Measurements from ENCODE around the gene ATG14.

The ATG14 gene

DNA sequence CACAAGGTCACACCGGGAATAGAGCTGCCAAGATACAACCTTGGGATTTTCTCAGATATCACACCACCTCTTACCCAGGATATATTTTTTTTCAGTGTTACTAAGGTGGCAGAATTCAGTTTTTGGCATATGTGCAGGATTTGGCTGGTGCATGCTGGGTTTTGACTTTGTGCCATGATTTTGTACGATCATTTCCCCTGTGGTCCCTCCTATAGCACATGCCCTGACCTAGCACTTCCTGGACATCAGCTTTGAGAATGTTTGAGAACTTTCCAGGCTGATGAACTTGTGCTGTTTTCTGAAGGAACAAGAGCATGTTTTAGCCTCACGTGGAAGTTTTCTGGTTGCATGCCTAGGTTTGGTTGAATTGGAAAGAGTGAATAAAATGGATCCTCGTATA lies 39.8 kb upstream of the ATG14 start:
- 33% methylated on average over 2 of the region's 4 CpGs for WGBS (ENCODE audit: insufficient coverage)
- Histone ChIP-seq H3K4me1 (ENCODE audit: control extremely low read depth in 1 of 4, control insufficient read depth in 4 of 4, insufficient read depth in 4 of 4, low read length in 3 of 4) (peaks cover 7 to 35% (median 23%) of the 10 kb centered on the region in 4 experiments), H3K27ac (ENCODE audit: insufficient read depth in 1 of 2, low read depth in 1 of 2, low read length in 2 of 2, poor library complexity in 1 of 2, severe bottlenecking in 2 of 2) (no peak overlapping the region), H3K9me3 (ENCODE audit: control extremely low read depth in 1 of 5, control insufficient read depth in 4 of 5, insufficient read depth in 2 of 5, low read depth in 1 of 5, low read length in 4 of 5) (no peaks in the 10 kb centered on the region), H3K36me3 (ENCODE audit: control insufficient read depth in 4 of 4, insufficient read depth in 4 of 4, low read length in 3 of 4) (no peaks in the 10 kb centered on the region), H3K27me3 (replicated peaks in 2 of 5; ENCODE audit: control insufficient read depth in 4 of 5, insufficient read depth in 5 of 5, low read length in 4 of 5) (no peaks in the 10 kb centered on the region), H3K4me3 (ENCODE audit: control insufficient read depth in 1 of 7, extremely low read depth in 1 of 7, insufficient read depth in 4 of 7, low read depth in 2 of 7, low read length in 6 of 7) (no peak overlapping the region)
- POLR2A ChIA-PET, result no interaction called here
- CTCF ChIA-PET, result interaction anchor here (1.0 kb wide), 1 partner anchor 119 kb away, joined by 4 read pairs; no protein-coding TSS in a partner anchor
- DNase-seq, result peak in 1 of 3 donors; percentile 45

DNA sequence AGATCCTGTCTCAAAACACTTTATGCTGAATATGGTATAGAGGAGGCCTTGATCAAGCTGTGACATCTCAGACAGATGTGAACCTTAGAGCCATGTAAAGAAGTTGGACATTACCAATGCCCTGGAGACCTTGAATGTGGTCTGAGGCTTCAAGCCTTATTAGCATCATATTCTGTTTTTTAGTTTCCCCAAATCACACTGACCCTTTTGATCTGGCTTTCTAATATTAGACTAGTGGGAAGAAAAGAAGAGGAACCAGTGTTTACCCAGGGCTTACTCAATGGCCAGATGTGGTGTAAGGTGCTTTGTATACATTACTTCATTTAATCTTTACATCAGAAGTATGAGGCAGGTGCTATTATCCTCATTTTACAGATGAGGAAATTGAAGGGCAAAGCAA lies 39.4 kb upstream of the ATG14 start:
- Histone ChIP-seq H3K9me3 (ENCODE audit: control extremely low read depth in 1 of 5, control insufficient read depth in 4 of 5, insufficient read depth in 2 of 5, low read depth in 1 of 5, low read length in 4 of 5) (no peaks in the 10 kb centered on the region), H3K4me1 (ENCODE audit: control extremely low read depth in 1 of 4, control insufficient read depth in 4 of 4, insufficient read depth in 4 of 4, low read length in 3 of 4) (peaks cover 7 to 35% (median 23%) of the 10 kb centered on the region in 4 experiments), H3K27me3 (replicated peaks in 2 of 5; ENCODE audit: control insufficient read depth in 4 of 5, insufficient read depth in 5 of 5, low read length in 4 of 5) (no peaks in the 10 kb centered on the region), H3K4me3 (ENCODE audit: control insufficient read depth in 1 of 7, extremely low read depth in 1 of 7, insufficient read depth in 4 of 7, low read depth in 2 of 7, low read length in 6 of 7) (no peak overlapping the region), H3K36me3 (ENCODE audit: control insufficient read depth in 4 of 4, insufficient read depth in 4 of 4, low read length in 3 of 4) (no peaks in the 10 kb centered on the region), H3K27ac (ENCODE audit: insufficient read depth in 1 of 2, low read depth in 1 of 2, low read length in 2 of 2, poor library complexity in 1 of 2, severe bottlenecking in 2 of 2) (no peak overlapping the region)
- CTCF ChIA-PET, result interaction anchor here (1.0 to 1.9 kb wide), 2 partner anchors 17 to 120 kb away, joined by 4 to 7 read pairs; no protein-coding TSS in a partner anchor
- POLR2A ChIA-PET, result no interaction called here
- DNase-seq, result no peak

DNA sequence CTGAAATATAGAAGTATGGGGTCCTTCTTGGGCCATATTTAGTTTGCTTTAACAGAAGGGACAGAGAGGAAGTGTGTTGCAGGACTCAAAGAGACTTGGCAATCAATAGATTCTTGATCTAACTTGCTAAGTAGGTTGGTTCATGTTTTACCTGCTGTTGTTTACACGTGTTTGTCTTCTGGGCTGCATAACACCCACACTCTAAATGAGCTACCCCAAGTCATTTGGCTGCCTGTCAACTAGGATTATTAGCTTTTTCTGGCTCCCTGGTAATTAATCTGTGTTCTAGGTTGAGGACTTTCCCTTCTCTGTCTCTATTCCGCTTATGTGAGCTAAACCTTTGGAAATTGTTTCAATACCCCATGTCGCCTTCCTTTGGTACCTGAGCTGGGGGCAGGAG lies 38.9 kb upstream of the ATG14 start:
- ChIA-PET CTCF (interaction anchor here (0.7 to 1.9 kb wide), 3 partner anchors 13 to 121 kb away, joined by 3 to 7 read pairs (median 3); no protein-coding TSS in a partner anchor), POLR2A (no interaction called here)
- Histone ChIP-seq H3K27me3 (replicated peaks in 2 of 5; ENCODE audit: control insufficient read depth in 4 of 5, insufficient read depth in 5 of 5, low read length in 4 of 5) (no peaks in the 10 kb centered on the region), H3K4me3 (ENCODE audit: control insufficient read depth in 1 of 7, extremely low read depth in 1 of 7, insufficient read depth in 4 of 7, low read depth in 2 of 7, low read length in 6 of 7) (no peak overlapping the region), H3K4me1 (ENCODE audit: control extremely low read depth in 1 of 4, control insufficient read depth in 4 of 4, insufficient read depth in 4 of 4, low read length in 3 of 4) (peaks cover 7 to 35% (median 23%) of the 10 kb centered on the region in 4 experiments), H3K27ac (ENCODE audit: insufficient read depth in 1 of 2, low read depth in 1 of 2, low read length in 2 of 2, poor library complexity in 1 of 2, severe bottlenecking in 2 of 2) (no peak overlapping the region), H3K9me3 (ENCODE audit: control extremely low read depth in 1 of 5, control insufficient read depth in 4 of 5, insufficient read depth in 2 of 5, low read depth in 1 of 5, low read length in 4 of 5) (no peaks in the 10 kb centered on the region), H3K36me3 (ENCODE audit: control insufficient read depth in 4 of 4, insufficient read depth in 4 of 4, low read length in 3 of 4) (no peaks in the 10 kb centered on the region)
- 94% methylated on average over 2 of the region's 3 CpGs for WGBS (ENCODE audit: insufficient coverage)
- no peak for DNase-seq

- DNase-seq, result peak in 2 of 3 donors; percentile 68 to 81
- H3K9me3 ChIP-seq (ENCODE audit: control extremely low read depth in 1 of 5, control insufficient read depth in 4 of 5, insufficient read depth in 2 of 5, low read depth in 1 of 5, low read length in 4 of 5), result no peaks in the 10 kb centered on the region
- ChIA-PET POLR2A (no interaction called here), CTCF (interaction anchor here (0.7 to 1.9 kb wide), 4 partner anchors 12 to 121 kb away, joined by 3 to 7 read pairs (median 3); no protein-coding TSS in a partner anchor)
- H3K36me3 ChIP-seq (ENCODE audit: control insufficient read depth in 4 of 4, insufficient read depth in 4 of 4, low read length in 3 of 4), result no peaks in the 10 kb centered on the region
- 5% methylated on average over 2 of the region's 2 CpGs for WGBS (ENCODE audit: insufficient coverage)
- no peak overlapping the region for H3K4me3 ChIP-seq (ENCODE audit: control insufficient read depth in 1 of 7, extremely low read depth in 1 of 7, insufficient read depth in 4 of 7, low read depth in 2 of 7, low read length in 6 of 7)
- no peaks in the 10 kb centered on the region for H3K27me3 ChIP-seq (replicated peaks in 2 of 5; ENCODE audit: control insufficient read depth in 4 of 5, insufficient read depth in 5 of 5, low read length in 4 of 5)
- peaks cover 7 to 35% (median 23%) of the 10 kb centered on the region in 4 experiments for H3K4me1 ChIP-seq (ENCODE audit: control extremely low read depth in 1 of 4, control insufficient read depth in 4 of 4, insufficient read depth in 4 of 4, low read length in 3 of 4)
- H3K27ac ChIP-seq (ENCODE audit: insufficient read depth in 1 of 2, low read depth in 1 of 2, low read length in 2 of 2, poor library complexity in 1 of 2, severe bottlenecking in 2 of 2), result no peak overlapping the region
These were observed 38.5 kb upstream of the ATG14 start for GRCh38 chr14:55450124-55450523.

GRCh38 chr14:55449116-55449515 lies 37.5 kb upstream of the ATG14 start:
- H3K4me1 ChIP-seq (ENCODE audit: control extremely low read depth in 1 of 4, control insufficient read depth in 4 of 4, insufficient read depth in 4 of 4, low read length in 3 of 4), result peaks cover 7 to 26% (median 17%) of the 10 kb centered on the region in 4 experiments
- no peaks in the 10 kb centered on the region for H3K36me3 ChIP-seq (ENCODE audit: control insufficient read depth in 4 of 4, insufficient read depth in 4 of 4, low read length in 3 of 4)
- 50% methylated on average over 2 of the region's 3 CpGs for WGBS (ENCODE audit: insufficient coverage)
- DNase-seq, result no peak
- H3K9me3 ChIP-seq (ENCODE audit: control extremely low read depth in 1 of 5, control insufficient read depth in 4 of 5, insufficient read depth in 2 of 5, low read depth in 1 of 5, low read length in 4 of 5), result no peaks in the 10 kb centered on the region
- POLR2A ChIA-PET, result no interaction called here
- no peak overlapping the region for H3K4me3 ChIP-seq (ENCODE audit: control insufficient read depth in 1 of 7, extremely low read depth in 1 of 7, insufficient read depth in 4 of 7, low read depth in 2 of 7, low read length in 6 of 7)
- H3K27me3 ChIP-seq (replicated peaks in 2 of 5; ENCODE audit: control insufficient read depth in 4 of 5, insufficient read depth in 5 of 5, low read length in 4 of 5), result no peaks in the 10 kb centered on the region
- CTCF ChIA-PET, result interaction anchor here (1.4 to 1.9 kb wide), 2 partner anchors 14 to 18 kb away, joined by 3 to 7 read pairs; no protein-coding TSS in a partner anchor
- H3K27ac ChIP-seq (ENCODE audit: insufficient read depth in 1 of 2, low read depth in 1 of 2, low read length in 2 of 2, poor library complexity in 1 of 2, severe bottlenecking in 2 of 2), result no peak overlapping the region

GRCh38 chr14:55448141-55448614 lies 36.5 kb upstream of the ATG14 start:
- POLR2A ChIA-PET, result no interaction called here
- H3K9me3 ChIP-seq (ENCODE audit: control extremely low read depth in 1 of 5, control insufficient read depth in 4 of 5, insufficient read depth in 2 of 5, low read depth in 1 of 5, low read length in 4 of 5), result no peaks in the 10 kb centered on the region
- H3K27ac ChIP-seq (ENCODE audit: insufficient read depth in 1 of 2, low read depth in 1 of 2, low read length in 2 of 2, poor library complexity in 1 of 2, severe bottlenecking in 2 of 2), result no peak overlapping the region
- CTCF ChIA-PET, result interaction anchor here (1.1 to 2.8 kb wide), 4 partner anchors 11 to 1031 kb away, joined by 3 to 10 read pairs (median 5); no protein-coding TSS in a partner anchor
- H3K4me3 ChIP-seq (ENCODE audit: control insufficient read depth in 1 of 7, extremely low read depth in 1 of 7, insufficient read depth in 4 of 7, low read depth in 2 of 7, low read length in 6 of 7), result no peak overlapping the region
- H3K36me3 ChIP-seq (ENCODE audit: control insufficient read depth in 4 of 4, insufficient read depth in 4 of 4, low read length in 3 of 4), result no peaks in the 10 kb centered on the region
- no CpG with 5 or more reads among the region's 3 CpGs for WGBS (ENCODE audit: insufficient coverage)
- no peaks in the 10 kb centered on the region for H3K27me3 ChIP-seq (replicated peaks in 2 of 5; ENCODE audit: control insufficient read depth in 4 of 5, insufficient read depth in 5 of 5, low read length in 4 of 5)
- peaks cover 7 to 22% (median 15%) of the 10 kb centered on the region in 4 experiments for H3K4me1 ChIP-seq (ENCODE audit: control extremely low read depth in 1 of 4, control insufficient read depth in 4 of 4, insufficient read depth in 4 of 4, low read length in 3 of 4)
- no peak for DNase-seq

- Histone ChIP-seq H3K4me3 (ENCODE audit: control insufficient read depth in 1 of 7, extremely low read depth in 1 of 7, insufficient read depth in 4 of 7, low read depth in 2 of 7, low read length in 6 of 7) (no peak overlapping the region), H3K4me1 (ENCODE audit: control extremely low read depth in 1 of 4, control insufficient read depth in 4 of 4, insufficient read depth in 4 of 4, low read length in 3 of 4) (peaks cover 7 to 21% (median 14%) of the 10 kb centered on the region in 4 experiments), H3K36me3 (ENCODE audit: control insufficient read depth in 4 of 4, insufficient read depth in 4 of 4, low read length in 3 of 4) (no peaks in the 10 kb centered on the region), H3K27me3 (replicated peaks in 2 of 5; ENCODE audit: control insufficient read depth in 4 of 5, insufficient read depth in 5 of 5, low read length in 4 of 5) (peaks cover 0 to 2% (median 0%) of the 10 kb centered on the region in 5 experiments), H3K27ac (ENCODE audit: insufficient read depth in 1 of 2, low read depth in 1 of 2, low read length in 2 of 2, poor library complexity in 1 of 2, severe bottlenecking in 2 of 2) (no peak overlapping the region), H3K9me3 (ENCODE audit: control extremely low read depth in 1 of 5, control insufficient read depth in 4 of 5, insufficient read depth in 2 of 5, low read depth in 1 of 5, low read length in 4 of 5) (no peaks in the 10 kb centered on the region)
- no peak for DNase-seq
- ChIA-PET POLR2A (no interaction called here), CTCF (interaction anchor here (0.6 to 2.8 kb wide), 26 partner anchors 8 to 1040 kb away, joined by 3 to 17 read pairs (median 4); no protein-coding TSS in a partner anchor)
- no CpG with 5 or more reads among the region's 2 CpGs for WGBS (ENCODE audit: insufficient coverage)
These were observed 35.2 kb upstream of the ATG14 start for GRCh38 chr14:55446833-55447232.

All from common myeloid progenitor, CD34-positive (primary cell).